SK-N-SH treated with all-trans-retinoic acid at 6 μM for 48 hours (cell line): ENCODE results near the gene TAX1BP3.

Source experiments
- GLIS3 ChIP-seq: fragments of 250-450 bp; sonication (Bioruptor Pico); IDR thresholded peaks from 2 replicates; pipeline ENCODE4 v1.5.0; 2020; ENCODE audit warnings: mild to moderate bottlenecking, moderate library complexity
- PPARA ChIP-seq: fragments of 250-450 bp; sonication (Bioruptor Pico); IDR thresholded peaks from 2 replicates; pipeline ENCODE4 v1.5.0; 2020; ENCODE audit warnings: mild to moderate bottlenecking, borderline replicate concordance
- TSHZ2 ChIP-seq: fragments of 250-450 bp; sonication (Bioruptor Pico); IDR thresholded peaks from 2 replicates; pipeline ENCODE4 v1.5.0; 2020; ENCODE audit warnings: mild to moderate bottlenecking, moderate library complexity
- ZFP30 ChIP-seq: fragments of 450-650 bp; formaldehyde crosslinking; IDR thresholded peaks from 2 replicates; pipeline ENCODE4 v1.5.0; 2022; ENCODE audit warnings: mild to moderate bottlenecking, moderate library complexity
- ZNF8 ChIP-seq: fragments of 450-650 bp; formaldehyde crosslinking; IDR thresholded peaks from 2 replicates; pipeline ENCODE4 v1.5.0; 2020; ENCODE audit warnings: mild to moderate bottlenecking, moderate library complexity

DNA sequence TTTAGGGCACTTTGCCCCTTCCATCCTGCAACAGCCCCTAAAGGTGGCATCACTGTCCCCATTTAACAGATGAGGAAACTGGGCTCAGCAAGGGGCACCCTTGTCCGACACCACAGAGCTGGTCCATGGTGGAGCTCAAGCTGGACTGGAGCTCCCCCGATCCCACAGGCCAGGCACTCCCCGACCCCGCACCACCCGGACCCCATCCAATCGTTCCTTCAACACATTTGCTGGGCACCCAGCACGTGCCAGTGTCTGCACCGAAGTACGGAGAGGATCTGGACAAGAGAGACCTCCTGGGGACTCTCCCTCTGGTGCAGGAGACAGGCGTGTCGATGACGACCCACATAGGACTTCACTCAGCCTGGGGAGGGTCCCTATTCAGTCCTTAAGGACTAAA, 13.7 kb upstream of the TAX1BP3 start:
- TF ChIP-seq PPARA (CRISPR knock-in tag): no peak
- no peak for TF ChIP-seq GLIS3 (CRISPR knock-in tag)
- TF ChIP-seq ZFP30 (CRISPR knock-in tag): no peak
- TF ChIP-seq ZNF8: no peak
- TF ChIP-seq TSHZ2 (CRISPR knock-in tag): no peak
